ENCODE results near the gene CTSD. TPM values are rescaled to one million over a fixed set of nuclear protein-coding genes. Genes with fewer than 3 reads are reported as not detected.

The CTSD gene
- total RNA-seq, 1 experiment from 2014 or later: 199 TPM

DNA sequence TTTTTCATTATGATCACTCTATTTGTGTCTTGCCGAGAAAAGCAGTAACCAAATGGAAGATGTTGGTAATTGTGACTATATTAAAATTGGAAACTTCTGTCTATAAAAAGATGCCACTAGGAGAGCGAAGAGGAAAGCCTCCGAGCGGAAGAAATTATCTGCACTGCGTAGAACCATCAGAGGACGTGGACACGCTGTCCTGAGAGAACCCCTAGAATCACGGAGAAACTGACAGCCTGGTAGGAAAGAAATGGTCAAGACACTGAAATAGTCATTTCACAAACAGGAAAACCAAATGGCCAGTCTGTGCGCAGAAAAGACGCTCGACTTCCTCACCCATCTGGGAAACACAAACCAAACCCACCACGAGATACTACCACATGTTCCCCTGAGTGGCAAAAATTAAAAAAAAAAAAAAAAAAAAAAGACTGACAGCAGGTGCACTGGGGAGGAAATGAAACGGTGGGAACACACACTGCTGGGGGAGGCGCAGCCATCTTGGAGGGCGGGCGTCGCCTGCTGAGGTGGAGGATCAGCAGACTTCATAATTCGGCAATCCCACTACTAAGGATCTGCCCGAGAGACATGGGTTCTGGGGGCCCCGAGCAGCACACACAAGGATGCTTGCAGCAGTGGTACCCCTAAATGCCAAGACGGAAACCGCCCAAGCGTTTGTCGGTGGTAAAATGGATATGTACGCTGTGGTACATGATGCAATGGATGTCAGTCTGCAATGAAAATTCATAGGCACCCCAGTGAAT lies 34.6 kb downstream of the CTSD start:
- Mint-ChIP-seq H3K4me3 (no peak overlapping the region), H3K27me3 (ENCODE audit: low read depth) (peaks cover 39% of the 10 kb centered on the region), H3K27ac (no peak overlapping the region), H3K9me3 (peaks cover 13% of the 10 kb centered on the region), H3K4me1 (no peaks in the 10 kb centered on the region), H3K36me3 (no peaks in the 10 kb centered on the region)
- ChIA-PET CTCF (interaction anchor here (1.3 kb wide), 1 partner anchor 35 kb away, joined by 3 read pairs; no protein-coding TSS in a partner anchor), POLR2A (no interaction called here)
- no peak for TF ChIP-seq ZSCAN18 (CRISPR knock-in tag; IDR thresholded peaks at IDR 0.05)
- TF ChIP-seq, protein P1, sequence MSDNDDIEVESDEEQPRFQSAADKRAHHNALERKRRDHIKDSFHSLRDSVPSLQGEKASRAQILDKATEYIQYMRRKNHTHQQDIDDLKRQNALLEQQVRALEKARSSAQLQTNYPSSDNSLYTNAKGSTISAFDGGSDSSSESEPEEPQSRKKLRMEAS (CRISPR knock-in tag; IDR thresholded peaks at IDR 0.05): no peak
- no peak for TF ChIP-seq NFYB (CRISPR knock-in tag; conservative IDR thresholded peaks at IDR 0.05; ENCODE audit: low read depth)
- no peak for TF ChIP-seq ZNF416 (CRISPR knock-in tag; IDR thresholded peaks at IDR 0.05)
- no peak for TF ChIP-seq ZNF263 (CRISPR knock-in tag; IDR thresholded peaks at IDR 0.05; ENCODE audit: low read depth)
- TF ChIP-seq JAZF1 (CRISPR knock-in tag; IDR thresholded peaks at IDR 0.05): no peak
- ATAC-seq (no peak), DNase-seq (ENCODE audit: low spot score) (no peak)

DNA sequence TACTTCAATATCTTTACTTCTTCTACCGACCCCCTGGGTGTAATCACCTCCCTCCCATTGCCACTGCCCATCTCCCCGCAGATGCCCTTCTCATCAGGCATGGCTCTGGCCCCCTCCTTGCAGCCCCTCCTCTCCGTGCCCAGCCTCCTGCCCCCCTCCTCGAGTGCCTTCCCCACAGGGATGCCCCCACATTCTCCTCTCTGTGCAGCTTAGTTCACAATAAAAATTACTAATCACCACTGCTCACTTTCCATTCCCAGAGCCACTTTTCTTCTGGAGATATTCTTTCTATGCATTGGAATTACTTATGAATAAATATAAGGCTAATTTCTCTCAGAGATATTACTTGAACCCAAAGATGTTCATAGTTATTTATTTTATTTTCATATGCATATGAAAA lies 35.4 kb downstream of the CTSD start:
- ChIA-PET POLR2A (no interaction called here), CTCF (interaction anchor here (1.3 to 1.6 kb wide), 2 partner anchors 34 to 76 kb away, joined by 3 to 4 read pairs; no protein-coding TSS in a partner anchor)
- TF ChIP-seq, protein P2, sequence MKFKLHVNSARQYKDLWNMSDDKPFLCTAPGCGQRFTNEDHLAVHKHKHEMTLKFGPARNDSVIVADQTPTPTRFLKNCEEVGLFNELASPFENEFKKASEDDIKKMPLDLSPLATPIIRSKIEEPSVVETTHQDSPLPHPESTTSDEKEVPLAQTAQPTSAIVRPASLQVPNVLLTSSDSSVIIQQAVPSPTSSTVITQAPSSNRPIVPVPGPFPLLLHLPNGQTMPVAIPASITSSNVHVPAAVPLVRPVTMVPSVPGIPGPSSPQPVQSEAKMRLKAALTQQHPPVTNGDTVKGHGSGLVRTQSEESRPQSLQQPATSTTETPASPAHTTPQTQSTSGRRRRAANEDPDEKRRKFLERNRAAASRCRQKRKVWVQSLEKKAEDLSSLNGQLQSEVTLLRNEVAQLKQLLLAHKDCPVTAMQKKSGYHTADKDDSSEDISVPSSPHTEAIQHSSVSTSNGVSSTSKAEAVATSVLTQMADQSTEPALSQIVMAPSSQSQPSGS (CRISPR knock-in tag; IDR thresholded peaks at IDR 0.05; ENCODE audit: borderline replicate concordance, low read depth): no peak
- no peak for TF ChIP-seq ZNF263 (CRISPR knock-in tag; IDR thresholded peaks at IDR 0.05; ENCODE audit: low read depth)
- no peak for TF ChIP-seq ZNF232 (CRISPR knock-in tag; IDR thresholded peaks at IDR 0.05)
- no peak for TF ChIP-seq TP53 (CRISPR knock-in tag; IDR thresholded peaks at IDR 0.05)
- TF ChIP-seq, protein P3, sequence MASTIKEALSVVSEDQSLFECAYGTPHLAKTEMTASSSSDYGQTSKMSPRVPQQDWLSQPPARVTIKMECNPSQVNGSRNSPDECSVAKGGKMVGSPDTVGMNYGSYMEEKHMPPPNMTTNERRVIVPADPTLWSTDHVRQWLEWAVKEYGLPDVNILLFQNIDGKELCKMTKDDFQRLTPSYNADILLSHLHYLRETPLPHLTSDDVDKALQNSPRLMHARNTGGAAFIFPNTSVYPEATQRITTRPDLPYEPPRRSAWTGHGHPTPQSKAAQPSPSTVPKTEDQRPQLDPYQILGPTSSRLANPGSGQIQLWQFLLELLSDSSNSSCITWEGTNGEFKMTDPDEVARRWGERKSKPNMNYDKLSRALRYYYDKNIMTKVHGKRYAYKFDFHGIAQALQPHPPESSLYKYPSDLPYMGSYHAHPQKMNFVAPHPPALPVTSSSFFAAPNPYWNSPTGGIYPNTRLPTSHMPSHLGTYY (CRISPR knock-in tag; IDR thresholded peaks at IDR 0.05): no peak
- TF ChIP-seq ZSCAN18 (CRISPR knock-in tag; IDR thresholded peaks at IDR 0.05): no peak
- TF ChIP-seq MYBL2 (CRISPR knock-in tag; IDR thresholded peaks at IDR 0.05): no peak
- TF ChIP-seq JAZF1 (CRISPR knock-in tag; IDR thresholded peaks at IDR 0.05): no peak
- TF ChIP-seq FOXJ3 (CRISPR knock-in tag; IDR thresholded peaks at IDR 0.05; ENCODE audit: borderline replicate concordance): no peak
- no peak for TF ChIP-seq ETV6 (CRISPR knock-in tag; IDR thresholded peaks at IDR 0.05)
- no peak for TF ChIP-seq SOX15 (CRISPR knock-in tag; IDR thresholded peaks at IDR 0.05)
- TF ChIP-seq E2F1 (CRISPR knock-in tag; IDR thresholded peaks at IDR 0.05): no peak
- TF ChIP-seq USF2 (CRISPR knock-in tag; IDR thresholded peaks at IDR 0.05): no peak
- TF ChIP-seq ZNF281 (CRISPR knock-in tag; IDR thresholded peaks at IDR 0.05): no peak
- no peak for TF ChIP-seq NFYB (CRISPR knock-in tag; conservative IDR thresholded peaks at IDR 0.05; ENCODE audit: low read depth)
- TF ChIP-seq SP1 (CRISPR knock-in tag; conservative IDR thresholded peaks at IDR 0.05): no peak
- Mint-ChIP-seq H3K27ac (no peak overlapping the region), H3K4me1 (no peaks in the 10 kb centered on the region), H3K4me3 (no peak overlapping the region), H3K36me3 (no peaks in the 10 kb centered on the region), H3K9me3 (peaks cover 13% of the 10 kb centered on the region), H3K27me3 (ENCODE audit: low read depth) (peaks cover 38% of the 10 kb centered on the region)
- ATAC-seq: no peak
- no peak for DNase-seq (ENCODE audit: low spot score)
